Liver (tissue), 9 donors: ENCODE results near the gene UCN3. TPM values are rescaled to one million over a fixed set of nuclear protein-coding genes. Genes with fewer than 3 reads are reported as not detected.

ENCODE experiments used
- DNase-seq: peaks from one replicate; pipeline ENCODE4 v3.0.0-alpha.2; 2017; ENCODE audit warnings: low spot score
- H3K27ac ChIP-seq, 2 donors: one replicate each; pipeline ENCODE4 v1.7.0; 2013; ENCODE audit warnings: inconsistent platforms in 2 of 2, low read length in 2 of 2, control low read depth in 1 of 2, low read depth in 1 of 2, mild to moderate bottlenecking in 1 of 2
- H3K27me3 ChIP-seq, 4 donors: one replicate each; pipeline versions ENCODE4 v1.6.1 to v1.7.0; 2013; ENCODE audit warnings: low read length in 3 of 4, inconsistent platforms in 1 of 4, mild to moderate bottlenecking in 1 of 4, moderate library complexity in 1 of 4; ENCODE audit not compliant: control insufficient read depth in 4 of 4, insufficient read depth in 4 of 4
- H3K36me3 ChIP-seq, 4 donors: one replicate each; pipeline versions ENCODE4 v1.6.1 to v1.7.0; 2013; ENCODE audit warnings: low read length in 3 of 4, mild to moderate bottlenecking in 3 of 4, low read depth in 1 of 4, moderate library complexity in 1 of 4; ENCODE audit not compliant: control insufficient read depth in 4 of 4, insufficient read depth in 3 of 4
- H3K4me1 ChIP-seq, 4 donors: one replicate each; pipeline versions ENCODE4 v1.6.1 to v1.7.0; 2013; ENCODE audit warnings: low read length in 3 of 4, mild to moderate bottlenecking in 3 of 4, moderate library complexity in 1 of 4; ENCODE audit not compliant: control insufficient read depth in 4 of 4, insufficient read depth in 4 of 4
- H3K4me3 ChIP-seq, 3 donors: one replicate each; pipeline versions ENCODE4 v1.6.1 to v1.7.0; 2013; ENCODE audit warnings: low read length in 3 of 3, control low read depth in 1 of 3, low read depth in 1 of 3, mild to moderate bottlenecking in 1 of 3
- H3K9ac ChIP-seq, 2 donors: one replicate each; pipeline ENCODE4 v1.7.0; 2013; ENCODE audit warnings: low read length in 2 of 2, mild to moderate bottlenecking in 2 of 2, moderate library complexity in 2 of 2, control low read depth in 1 of 2, low read depth in 1 of 2
- H3K9me3 ChIP-seq, 4 donors: one replicate each; pipeline versions ENCODE4 v1.6.1 to v1.7.0; 2013; ENCODE audit warnings: low read length in 3 of 4; ENCODE audit not compliant: control insufficient read depth in 4 of 4
- ATF3 ChIP-seq: IDR thresholded peaks from 2 replicates; pipeline ENCODE4 v1.6.1; 2016; ENCODE audit warnings: antibody characterized with exemption
- EGR1 ChIP-seq, 2 donors: IDR thresholded peaks; 2 replicates each; pipeline ENCODE4 v1.6.1; 2016 to 2018; ENCODE audit warnings: antibody characterized with exemption in 2 of 2, low read depth in 2 of 2
- FOXA1 ChIP-seq: IDR thresholded peaks from 2 replicates; pipeline ENCODE4 v1.6.1; 2016; ENCODE audit warnings: antibody characterized with exemption
- FOXA2 ChIP-seq: IDR thresholded peaks from 2 replicates; pipeline ENCODE4 v1.6.1; 2016; ENCODE audit warnings: antibody characterized with exemption
- GABPA ChIP-seq, 2 donors: IDR thresholded peaks in 1 of 2; conservative IDR thresholded peaks in 1 of 2; 2 replicates each; pipeline ENCODE4 v1.6.1; 2016; ENCODE audit warnings: antibody characterized with exemption in 2 of 2, mild to moderate bottlenecking in 1 of 2, moderate library complexity in 1 of 2
- HNF4G ChIP-seq: IDR thresholded peaks from 2 replicates; pipeline ENCODE4 v1.6.1; 2016; ENCODE audit warnings: antibody characterized with exemption
- JUND ChIP-seq, 2 donors: IDR thresholded peaks; 2 replicates each; pipeline ENCODE4 v1.6.1; 2016; ENCODE audit warnings: antibody characterized with exemption in 2 of 2
- RAD21 ChIP-seq, 2 donors: IDR thresholded peaks; 2 replicates each; pipeline ENCODE4 v1.6.1; 2016; ENCODE audit warnings: antibody characterized with exemption in 2 of 2, mild to moderate bottlenecking in 2 of 2
- RXRA ChIP-seq, 2 donors: IDR thresholded peaks; 2 replicates each; pipeline ENCODE4 v1.6.1; 2017 to 2018; ENCODE audit warnings: antibody characterized with exemption in 2 of 2, mild to moderate bottlenecking in 1 of 2
- TAF1 ChIP-seq: conservative IDR thresholded peaks from 2 replicates; pipeline ENCODE4 v1.6.1; 2016; ENCODE audit warnings: antibody characterized with exemption, mild to moderate bottlenecking
- YY1 ChIP-seq: IDR thresholded peaks from 2 replicates; pipeline ENCODE4 v1.6.1; 2016; ENCODE audit warnings: antibody characterized with exemption, mild to moderate bottlenecking
- WGBS: extraction: QIAGEN DNeasy Blood & Tissue Kit; methylation state at CpG from one replicate; pipeline ENCODE4 v1.1.7; 2013; 5-methylcytosine and 5-hydroxymethylcytosine counted together
- polyA plus RNA-seq, 2 donors: library from polyadenylated mRNA; stranded (reverse) in 1 of 2; unstranded in 1 of 2; fragments of 200-250 nt in 1 of 2; fragments of >200 nt in 1 of 2; fragmentation: Nextera tagmentation in 1 of 2; extraction: Ambion mirVana in 1 of 2; gene quantifications; one replicate each; pipeline versions ENCODE4 v1.2.1 to v1.2.3, GENCODE V29; 2013 to 2015
- total RNA-seq, 2 donors: library from RNA; depleted of rRNA; stranded (reverse); fragments of >200 nt; gene quantifications; one replicate each; pipeline ENCODE4 v1.2.3, GENCODE V29; 2014
- TF ChIP-seq, protein P1 (sequence below): IDR thresholded peaks from 2 replicates; pipeline ENCODE4 v1.6.1; 2016; ENCODE audit warnings: antibody characterized with exemption
- TF ChIP-seq, protein P2 (sequence below): IDR thresholded peaks from 2 replicates; pipeline ENCODE4 v1.6.1; 2016; ENCODE audit warnings: antibody characterized with exemption
- donor health status: healthy.
- donor health status: healthy.
- donor health status: healthy.
- donor health status: healthy.
- donor health status: healthy.

Gene UCN3
- total and polyA plus RNA-seq, 4 donors = 0.23 TPM; not detected in 3

GRCh38 chr10:5346881-5347280, 17.9 kb upstream of the UCN3 start:
- H3K27ac ChIP-seq = no peak overlapping the region
- H3K4me1 ChIP-seq = no peaks in the 10 kb centered on the region
- no peak for TF ChIP-seq EGR1 (IDR thresholded peaks at IDR 0.05; ENCODE audit: low read depth in 2 of 2)
- TF ChIP-seq TAF1 = no peak
- no peak for TF ChIP-seq ATF3
- no peak for TF ChIP-seq FOXA2
- TF ChIP-seq HNF4G = no peak
- TF ChIP-seq FOXA1 = no peak
- no peak for TF ChIP-seq GABPA (IDR thresholded peaks at IDR 0.05 in 1 of 2, conservative IDR thresholded peaks at IDR 0.05 in 1 of 2)
- no peak for TF ChIP-seq RXRA (IDR thresholded peaks at IDR 0.05)
- TF ChIP-seq YY1 = no peak
- TF ChIP-seq JUND (IDR thresholded peaks at IDR 0.05) = no peak
- 86% methylated on average over 4 of the region's 4 CpGs for WGBS
- H3K36me3 ChIP-seq = no peaks in the 10 kb centered on the region
- no peak for DNase-seq
- H3K4me3 ChIP-seq = no peak overlapping the region
- no peaks in the 10 kb centered on the region for H3K9me3 ChIP-seq
- H3K9ac ChIP-seq = no peak overlapping the region
- no peaks in the 10 kb centered on the region for H3K27me3 ChIP-seq

DNA sequence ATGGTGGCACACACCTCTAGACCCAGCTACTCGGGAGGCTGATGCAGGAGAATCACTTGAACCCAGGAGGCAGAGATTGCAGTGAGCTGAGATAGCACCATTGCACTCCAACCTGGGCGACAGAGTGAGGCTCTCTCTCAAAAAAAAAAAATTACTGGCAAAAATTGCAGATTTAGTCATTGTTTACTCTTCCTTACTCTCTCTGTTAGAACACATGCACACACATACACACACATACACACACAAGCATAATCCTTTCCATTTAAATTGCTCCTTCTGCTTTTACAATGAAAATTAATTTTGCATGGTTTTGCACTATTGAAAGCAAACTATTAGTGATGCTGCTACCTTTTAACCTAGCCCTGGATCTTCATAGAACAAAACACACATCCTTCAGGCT, 15.4 kb upstream of the UCN3 start:
- H3K27me3 ChIP-seq = no peaks in the 10 kb centered on the region
- DNase-seq = no peak
- WGBS = 79% methylated on average over 2 of the region's 2 CpGs
- no peak overlapping the region for H3K9ac ChIP-seq
- no peaks in the 10 kb centered on the region for H3K9me3 ChIP-seq
- no peak for TF ChIP-seq FOXA2
- TF ChIP-seq JUND (IDR thresholded peaks at IDR 0.05) = no peak
- TF ChIP-seq EGR1 (IDR thresholded peaks at IDR 0.05; ENCODE audit: low read depth in 2 of 2) = no peak
- TF ChIP-seq, protein P1, sequence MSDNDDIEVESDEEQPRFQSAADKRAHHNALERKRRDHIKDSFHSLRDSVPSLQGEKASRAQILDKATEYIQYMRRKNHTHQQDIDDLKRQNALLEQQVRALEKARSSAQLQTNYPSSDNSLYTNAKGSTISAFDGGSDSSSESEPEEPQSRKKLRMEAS = no peak
- no peak for TF ChIP-seq ATF3
- TF ChIP-seq RXRA (IDR thresholded peaks at IDR 0.05) = no peak
- TF ChIP-seq YY1 = no peak
- no peak for TF ChIP-seq HNF4G
- TF ChIP-seq FOXA1 = no peak
- no peak overlapping the region for H3K4me3 ChIP-seq
- H3K27ac ChIP-seq = no peak overlapping the region
- no peaks in the 10 kb centered on the region for H3K36me3 ChIP-seq
- H3K4me1 ChIP-seq = no peaks in the 10 kb centered on the region

GRCh38 chr10:5354068-5354467, 10.7 kb upstream of the UCN3 start:
- DNase-seq = no peak
- H3K27me3 ChIP-seq = no peaks in the 10 kb centered on the region
- H3K9ac ChIP-seq = no peak overlapping the region
- WGBS = 70% methylated on average over 3 of the region's 3 CpGs
- no peak for TF ChIP-seq RAD21 (IDR thresholded peaks at IDR 0.05)
- TF ChIP-seq, protein P1 = no peak
- TF ChIP-seq, protein P2, sequence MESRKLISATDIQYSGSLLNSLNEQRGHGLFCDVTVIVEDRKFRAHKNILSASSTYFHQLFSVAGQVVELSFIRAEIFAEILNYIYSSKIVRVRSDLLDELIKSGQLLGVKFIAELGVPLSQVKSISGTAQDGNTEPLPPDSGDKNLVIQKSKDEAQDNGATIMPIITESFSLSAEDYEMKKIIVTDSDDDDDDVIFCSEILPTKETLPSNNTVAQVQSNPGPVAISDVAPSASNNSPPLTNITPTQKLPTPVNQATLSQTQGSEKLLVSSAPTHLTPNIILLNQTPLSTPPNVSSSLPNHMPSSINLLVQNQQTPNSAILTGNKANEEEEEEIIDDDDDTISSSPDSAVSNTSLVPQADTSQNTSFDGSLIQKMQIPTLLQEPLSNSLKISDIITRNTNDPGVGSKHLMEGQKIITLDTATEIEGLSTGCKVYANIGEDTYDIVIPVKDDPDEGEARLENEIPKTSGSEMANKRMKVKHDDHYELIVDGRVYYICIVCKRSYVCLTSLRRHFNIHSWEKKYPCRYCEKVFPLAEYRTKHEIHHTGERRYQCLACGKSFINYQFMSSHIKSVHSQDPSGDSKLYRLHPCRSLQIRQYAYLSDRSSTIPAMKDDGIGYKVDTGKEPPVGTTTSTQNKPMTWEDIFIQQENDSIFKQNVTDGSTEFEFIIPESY = no peak
- no peak for TF ChIP-seq JUND (IDR thresholded peaks at IDR 0.05)
- TF ChIP-seq RXRA (IDR thresholded peaks at IDR 0.05) = no peak
- no peak for TF ChIP-seq FOXA1
- no peaks in the 10 kb centered on the region for H3K36me3 ChIP-seq
- H3K27ac ChIP-seq = no peak overlapping the region
- H3K4me3 ChIP-seq = no peak overlapping the region
- no peaks in the 10 kb centered on the region for H3K9me3 ChIP-seq
- H3K4me1 ChIP-seq = no peaks in the 10 kb centered on the region
